Tibial artery (tissue), 4 donors: ENCODE measurements around the gene MAGEB3.
"Not testable (repeated sequence)": the region's sequence is repeated elsewhere in the genome, so short reads cannot be mapped to it uniquely, and the experiment has no call there.

Source experiments
- DNase-seq, 2 donors: peaks; one replicate each; pipeline ENCODE4 v3.0.0-alpha.2; 2019
- H3K27ac ChIP-seq, 2 donors: fragments of 200-600 bp; sonication (generic) in 1 of 2; 1 replicate in 1 of 2; 2 replicates in 1 of 2; pipeline ENCODE4 v1.5.1; 2018 to 2019; ENCODE audit warnings: mild to moderate bottlenecking in 1 of 2
- H3K27me3 ChIP-seq, 2 donors: fragments of 200-600 bp; sonication (generic) in 1 of 2; one replicate each; pipeline versions ENCODE4 v1.5.1 to v1.6.0; 2016 to 2019
- H3K36me3 ChIP-seq, 3 donors: fragments of 200-600 bp; sonication (generic) in 2 of 3; one replicate each; pipeline ENCODE4 v1.5.1; 2016 to 2019; ENCODE audit warnings: mild to moderate bottlenecking in 2 of 3
- H3K4me1 ChIP-seq, 4 donors: fragments of 200-600 bp; sonication (generic) in 2 of 4; 1 replicate in 3 of 4; 2 replicates in 1 of 4; pipeline ENCODE4 v1.5.1; 2016 to 2019
- H3K4me3 ChIP-seq, 2 donors: fragments of 200-600 bp; sonication (generic) in 1 of 2; 1 replicate in 1 of 2; 2 replicates in 1 of 2; pipeline ENCODE4 v1.5.1; 2018 to 2019; ENCODE audit warnings: mild to moderate bottlenecking in 2 of 2
- H3K9me3 ChIP-seq, 3 donors: fragments of 200-600 bp; sonication (generic) in 1 of 3; one replicate each; pipeline ENCODE4 v1.5.1; 2016 to 2019
- intact Hi-C: fragments of 100-400 bp; cut with DNase I; formaldehyde crosslinking; loops from one replicate; pipeline ENCODE4 v1.15.0; 2023; ENCODE audit warnings: low total_unique reads
- TF ChIP-seq, protein P1 (sequence below), 2 experiments: fragments of 200-600 bp in 1 of 2; fragments of 450-650 bp in 1 of 2; IDR thresholded peaks; one replicate each; pipeline ENCODE4 v1.5.1; 2017 to 2019; ENCODE audit warnings: antibody characterized with exemption in 2 of 2, mild to moderate bottlenecking in 1 of 2, moderate library complexity in 1 of 2

MAGEB3 gene, protein sequence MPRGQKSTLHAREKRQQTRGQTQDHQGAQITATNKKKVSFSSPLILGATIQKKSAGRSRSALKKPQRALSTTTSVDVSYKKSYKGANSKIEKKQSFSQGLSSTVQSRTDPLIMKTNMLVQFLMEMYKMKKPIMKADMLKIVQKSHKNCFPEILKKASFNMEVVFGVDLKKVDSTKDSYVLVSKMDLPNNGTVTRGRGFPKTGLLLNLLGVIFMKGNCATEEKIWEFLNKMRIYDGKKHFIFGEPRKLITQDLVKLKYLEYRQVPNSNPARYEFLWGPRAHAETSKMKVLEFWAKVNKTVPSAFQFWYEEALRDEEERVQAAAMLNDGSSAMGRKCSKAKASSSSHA

DNA sequence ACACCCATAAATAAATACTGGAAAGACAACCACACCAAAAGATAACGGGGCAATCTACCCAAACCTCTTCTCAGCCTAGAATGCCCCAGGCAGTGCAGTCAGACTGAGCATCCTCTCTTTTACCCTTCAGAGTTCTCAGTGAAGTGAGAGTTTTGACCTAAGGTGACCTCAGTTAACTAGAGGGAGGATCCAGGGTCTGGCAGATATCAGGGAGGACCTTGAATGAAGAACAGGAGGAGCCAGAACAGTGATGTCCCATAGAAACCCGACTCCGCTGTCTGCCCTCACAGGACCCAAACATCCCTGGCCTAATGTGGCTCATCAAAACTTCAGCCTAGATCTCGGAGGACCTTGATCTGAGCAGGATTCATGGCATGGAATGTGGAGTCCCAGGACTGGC lies at the start of gene MAGEB3:
Gene MAGEB3, plus strand, starts transcription at position 263 of the 400 bp plus-strand sequence. CDS start 5,268 bp downstream, outside the sequence.
- Histone ChIP-seq H3K4me3 (no peak within 1 kb of the TSS), H3K27me3 (no peaks in the 10 kb centered on the region), H3K9me3 (no peaks in the 10 kb centered on the region), H3K4me1 (no peaks in the 10 kb centered on the region), H3K27ac (no peak within 1 kb of the TSS), H3K36me3 (no peaks in the 10 kb centered on the region)
- intact Hi-C loops, result no loop called here
- TF ChIP-seq, protein P1, sequence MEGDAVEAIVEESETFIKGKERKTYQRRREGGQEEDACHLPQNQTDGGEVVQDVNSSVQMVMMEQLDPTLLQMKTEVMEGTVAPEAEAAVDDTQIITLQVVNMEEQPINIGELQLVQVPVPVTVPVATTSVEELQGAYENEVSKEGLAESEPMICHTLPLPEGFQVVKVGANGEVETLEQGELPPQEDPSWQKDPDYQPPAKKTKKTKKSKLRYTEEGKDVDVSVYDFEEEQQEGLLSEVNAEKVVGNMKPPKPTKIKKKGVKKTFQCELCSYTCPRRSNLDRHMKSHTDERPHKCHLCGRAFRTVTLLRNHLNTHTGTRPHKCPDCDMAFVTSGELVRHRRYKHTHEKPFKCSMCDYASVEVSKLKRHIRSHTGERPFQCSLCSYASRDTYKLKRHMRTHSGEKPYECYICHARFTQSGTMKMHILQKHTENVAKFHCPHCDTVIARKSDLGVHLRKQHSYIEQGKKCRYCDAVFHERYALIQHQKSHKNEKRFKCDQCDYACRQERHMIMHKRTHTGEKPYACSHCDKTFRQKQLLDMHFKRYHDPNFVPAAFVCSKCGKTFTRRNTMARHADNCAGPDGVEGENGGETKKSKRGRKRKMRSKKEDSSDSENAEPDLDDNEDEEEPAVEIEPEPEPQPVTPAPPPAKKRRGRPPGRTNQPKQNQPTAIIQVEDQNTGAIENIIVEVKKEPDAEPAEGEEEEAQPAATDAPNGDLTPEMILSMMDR (IDR thresholded peaks at IDR 0.05), result no peak
- DNase-seq, result no peak

DNA sequence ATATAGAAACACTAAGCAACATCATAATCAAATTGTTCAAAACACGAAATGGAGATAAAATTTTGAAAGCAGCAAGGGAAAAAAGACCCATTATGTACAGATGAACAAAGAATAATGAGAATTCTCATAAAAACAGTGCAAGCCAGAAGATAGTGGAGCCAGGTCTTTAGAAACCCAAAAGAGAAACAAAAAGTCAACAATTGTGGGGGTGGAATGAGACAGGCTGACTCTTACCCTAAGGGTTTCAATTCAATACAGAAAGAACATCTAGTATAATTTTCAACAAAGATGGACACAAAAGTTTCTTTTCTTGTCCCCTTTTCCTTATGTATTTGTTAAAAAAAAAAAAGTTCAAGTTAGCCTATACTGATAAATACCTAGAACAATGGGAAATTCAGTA lies 49.1 kb upstream of the MAGEB3 start:
- H3K27ac ChIP-seq, result no peak overlapping the region
- H3K36me3 ChIP-seq, result no peaks in the 10 kb centered on the region
- no peak overlapping the region for H3K4me3 ChIP-seq
- H3K9me3 ChIP-seq, result no peaks in the 10 kb centered on the region
- H3K27me3 ChIP-seq, result no peaks in the 10 kb centered on the region
- intact Hi-C loops, result no loop called here
- no peaks in the 10 kb centered on the region for H3K4me1 ChIP-seq
- DNase-seq, result no peak
- TF ChIP-seq, protein P1 (IDR thresholded peaks at IDR 0.05), result no peak

DNA sequence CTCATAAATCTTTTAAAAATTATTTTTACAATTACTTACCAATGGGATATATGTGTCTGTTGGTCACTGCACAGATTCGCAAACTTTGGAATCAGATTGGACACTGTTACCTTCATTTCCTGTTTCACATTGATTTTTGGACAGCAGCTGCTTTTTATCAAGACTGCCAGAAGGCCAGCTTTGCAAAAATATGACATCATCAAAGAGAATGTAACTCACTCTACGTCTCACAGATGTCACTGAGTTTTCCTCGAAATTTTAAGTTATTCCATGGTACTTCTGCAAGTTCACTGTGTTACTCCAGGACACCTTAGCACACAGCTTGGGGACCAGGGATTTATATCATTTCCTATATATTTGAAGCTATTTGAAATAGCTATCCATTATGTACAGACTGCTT lies 46.9 kb upstream of the MAGEB3 start:
- Histone ChIP-seq H3K9me3 (no peaks in the 10 kb centered on the region), H3K27ac (no peak overlapping the region), H3K4me3 (no peak overlapping the region), H3K27me3 (no peaks in the 10 kb centered on the region), H3K4me1 (no peaks in the 10 kb centered on the region), H3K36me3 (no peaks in the 10 kb centered on the region)
- TF ChIP-seq, protein P1 (IDR thresholded peaks at IDR 0.05), result no peak
- no peak for DNase-seq
- intact Hi-C loops, result no loop called here

DNA sequence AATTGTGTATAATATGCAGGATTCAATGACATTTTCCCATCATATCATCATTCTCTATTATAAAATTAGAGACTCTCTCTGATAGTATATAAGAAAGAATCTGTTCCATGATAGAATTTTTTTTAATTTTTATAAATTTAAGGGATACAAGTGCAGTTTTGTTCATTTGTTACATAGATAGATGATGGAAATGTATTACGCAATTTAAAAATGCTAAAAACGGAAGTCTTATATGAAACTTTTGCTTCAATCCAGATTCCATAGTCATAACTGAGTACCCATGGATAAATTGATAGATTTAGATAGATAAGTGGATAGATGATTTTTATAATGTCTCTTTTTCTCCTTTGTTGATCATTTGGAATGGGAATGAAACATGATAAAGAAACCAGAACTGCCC lies 40.0 kb upstream of the MAGEB3 start:
- H3K27ac ChIP-seq, result no peak overlapping the region
- no peaks in the 10 kb centered on the region for H3K27me3 ChIP-seq
- H3K9me3 ChIP-seq, result no peaks in the 10 kb centered on the region
- H3K4me3 ChIP-seq, result no peak overlapping the region
- TF ChIP-seq, protein P1 (IDR thresholded peaks at IDR 0.05), result no peak
- no peaks in the 10 kb centered on the region for H3K4me1 ChIP-seq
- no peak for DNase-seq
- intact Hi-C loops, result no loop called here
- H3K36me3 ChIP-seq, result no peaks in the 10 kb centered on the region

DNA sequence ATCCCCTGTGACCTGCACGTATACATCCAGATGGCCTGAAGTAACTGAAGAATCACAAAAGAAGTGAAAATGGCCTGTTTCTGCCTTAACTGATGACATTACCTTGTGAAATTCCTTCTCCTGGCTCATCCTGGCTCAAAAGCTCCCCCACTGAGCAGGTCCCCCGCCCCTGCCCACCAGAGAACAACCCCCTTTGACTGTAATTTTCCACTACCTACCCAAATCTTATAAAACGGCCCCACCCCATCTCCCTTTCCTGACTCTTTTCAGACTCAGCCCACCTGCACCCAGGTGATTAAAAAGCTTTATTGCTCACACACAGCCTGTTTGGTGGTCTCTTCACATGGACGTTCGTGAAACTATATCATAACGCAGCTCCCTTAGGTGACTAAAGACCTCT lies 36.5 kb upstream of the MAGEB3 start:
- intact Hi-C loops, result not testable (repeated sequence)

DNA sequence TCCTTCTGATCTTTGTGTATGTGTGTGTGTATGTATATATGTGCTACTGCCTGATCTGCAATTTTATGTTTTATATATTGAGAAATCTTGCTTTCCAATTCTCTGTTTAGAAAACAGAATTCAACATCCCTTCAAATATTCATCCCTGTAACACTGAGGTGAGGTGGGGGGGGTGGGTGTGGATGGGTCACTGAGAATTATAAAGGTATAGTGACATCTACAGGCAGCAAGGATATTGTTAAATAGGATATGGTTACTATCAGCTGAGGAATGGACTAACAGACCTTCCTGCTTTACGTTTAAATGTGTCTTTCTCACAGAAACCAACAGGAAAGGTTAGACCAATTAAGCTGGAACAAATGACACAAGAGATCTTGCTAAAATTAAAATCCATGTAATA lies 34.1 kb upstream of the MAGEB3 start:
- Histone ChIP-seq H3K27ac (no peak overlapping the region), H3K9me3 (no peaks in the 10 kb centered on the region), H3K36me3 (no peaks in the 10 kb centered on the region), H3K4me1 (no peaks in the 10 kb centered on the region), H3K4me3 (no peak overlapping the region), H3K27me3 (no peaks in the 10 kb centered on the region)
- intact Hi-C loops, result no loop called here
- no peak for DNase-seq
- TF ChIP-seq, protein P1 (IDR thresholded peaks at IDR 0.05), result no peak

More for the DNA sequence above, 36.5 kb upstream of the MAGEB3 start:
- not testable (repeated sequence) for H3K36me3 ChIP-seq, H3K4me1 ChIP-seq, DNase-seq, H3K9me3 ChIP-seq, H3K4me3 ChIP-seq, H3K27me3 ChIP-seq, H3K27ac ChIP-seq
